Hepatocyte (in vitro differentiated cells): ENCODE results near the gene CCDC91. TPM values are rescaled to one million over a fixed set of nuclear protein-coding genes. Genes with fewer than 3 reads are reported as not detected.

ENCODE experiments used
- DNase-seq: peaks from one replicate; pipeline ENCODE4 v3.0.0-alpha.2; 2016; ENCODE audit warnings: low spot score
- H2AFZ ChIP-seq: fragments of 200-600 bp; sonication (generic); 2 replicates; pipeline ENCODE4 v1.6.0; 2016; ENCODE audit warnings: antibody characterized with exemption, mild to moderate bottlenecking
- H3K27ac ChIP-seq: fragments of 200-600 bp; sonication (generic); 2 replicates; pipeline ENCODE4 v1.5.1; 2016; ENCODE audit warnings: mild to moderate bottlenecking
- H3K27me3 ChIP-seq: fragments of 200-600 bp; sonication (generic); 2 replicates; pipeline ENCODE4 v1.6.1; 2016
- H3K36me3 ChIP-seq: fragments of 200-600 bp; sonication (generic); replicated peaks from 2 replicates; pipeline ENCODE4 v1.5.1; 2016; ENCODE audit warnings: low read depth; ENCODE audit not compliant: insufficient read depth
- H3K4me1 ChIP-seq: fragments of 200-600 bp; sonication (generic); 2 replicates; pipeline ENCODE4 v1.5.1; 2016; ENCODE audit warnings: mild to moderate bottlenecking, moderate library complexity; ENCODE audit not compliant: insufficient read depth
- H3K4me2 ChIP-seq: fragments of 200-600 bp; sonication (generic); 2 replicates; pipeline ENCODE4 v1.6.0; 2016
- H3K4me3 ChIP-seq: fragments of 200-600 bp; sonication (generic); 2 replicates; pipeline ENCODE4 v1.5.1; 2016; ENCODE audit warnings: mild to moderate bottlenecking
- H3K79me2 ChIP-seq: fragments of 200-600 bp; sonication (generic); 2 replicates; pipeline ENCODE4 v1.6.0; 2017; ENCODE audit warnings: mild to moderate bottlenecking
- H3K9me2 ChIP-seq: fragments of 200-600 bp; sonication (generic); replicated peaks from 2 replicates; pipeline ENCODE4 v1.6.0; 2017; ENCODE audit warnings: mild to moderate bottlenecking; ENCODE audit not compliant: insufficient read depth
- H3K9me3 ChIP-seq: fragments of 200-600 bp; sonication (generic); 2 replicates; pipeline ENCODE4 v1.5.1; 2016; ENCODE audit warnings: low read depth, mild to moderate bottlenecking
- H4K20me1 ChIP-seq: fragments of 200-600 bp; sonication (generic); 2 replicates; pipeline ENCODE4 v1.6.0; 2016; ENCODE audit warnings: mild to moderate bottlenecking; ENCODE audit not compliant: insufficient read depth, poor library complexity, severe bottlenecking
- CTCF ChIP-seq: fragments of 200-600 bp; sonication (generic); IDR thresholded peaks from 2 replicates; pipeline ENCODE4 v1.5.1; 2016; ENCODE audit warnings: antibody characterized with exemption, mild to moderate bottlenecking; ENCODE audit not compliant: poor library complexity
- EZH2 ChIP-seq: fragments of 200-600 bp; sonication (generic); IDR thresholded peaks from 2 replicates; pipeline ENCODE4 v1.6.1; 2016; ENCODE audit warnings: antibody characterized with exemption, mild to moderate bottlenecking, borderline replicate concordance
- EZH2phosphoT487 ChIP-seq: fragments of 200-600 bp; sonication (generic); IDR thresholded peaks from one replicate; pipeline ENCODE4 v1.6.1; 2018; ENCODE audit warnings: antibody characterized with exemption, mild to moderate bottlenecking, low read depth, moderate library complexity; ENCODE audit not compliant: unreplicated experiment, severe bottlenecking
- WGBS: methylation state at CpG from one replicate; pipeline ENCODE4 v1.1.6; 2016; ENCODE audit warnings: low lambda C conversion rate; ENCODE audit errors: missing lambda C conversion rate; 5-methylcytosine and 5-hydroxymethylcytosine counted together
- polyA plus RNA-seq: library from polyadenylated mRNA; unstranded; fragments of >200 nt; fragmentation: Nextera tagmentation; extraction: Ambion mirVana; gene quantifications from 2 replicates; pipeline ENCODE4 v1.2.1, GENCODE V29; 2016
- total RNA-seq: library from RNA; depleted of rRNA; stranded (reverse); fragments of >200 nt; gene quantifications from 2 replicates; pipeline ENCODE4 v1.2.3, GENCODE V29; 2014

The CCDC91 gene, protein sequence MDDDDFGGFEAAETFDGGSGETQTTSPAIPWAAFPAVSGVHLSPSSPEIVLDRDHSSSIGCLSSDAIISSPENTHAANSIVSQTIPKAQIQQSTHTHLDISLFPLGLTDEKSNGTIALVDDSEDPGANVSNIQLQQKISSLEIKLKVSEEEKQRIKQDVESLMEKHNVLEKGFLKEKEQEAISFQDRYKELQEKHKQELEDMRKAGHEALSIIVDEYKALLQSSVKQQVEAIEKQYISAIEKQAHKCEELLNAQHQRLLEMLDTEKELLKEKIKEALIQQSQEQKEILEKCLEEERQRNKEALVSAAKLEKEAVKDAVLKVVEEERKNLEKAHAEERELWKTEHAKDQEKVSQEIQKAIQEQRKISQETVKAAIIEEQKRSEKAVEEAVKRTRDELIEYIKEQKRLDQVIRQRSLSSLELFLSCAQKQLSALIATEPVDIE
- 14.2 and 22.2 TPM in 2 replicates for total RNA-seq
- polyA plus RNA-seq: 13.5 and 15.1 TPM in 2 replicates

GRCh38 chr12:28190321-28191050, at the start of gene CCDC91:
Gene CCDC91 (plus strand): TSS chr12:28190456. CDS start chr12:28257216, 66,760 bp downstream.
- H3K9me3 ChIP-seq: no peaks in the 10 kb centered on the region
- H2AFZ ChIP-seq: peak within 1 kb of the TSS; percentile 100
- H3K36me3 ChIP-seq: no peaks in the 10 kb centered on the region
- H3K27me3 ChIP-seq: no peaks in the 10 kb centered on the region
- peak; percentile 93 for DNase-seq
- no peaks in the 10 kb centered on the region for H3K9me2 ChIP-seq
- 6% methylated on average over 67 of the region's 72 CpGs for WGBS
- TF ChIP-seq EZH2phosphoT487 (no peak), CTCF (no peak), EZH2 (no peak)
- peak within 1 kb of the TSS; percentile 84 for H3K4me2 ChIP-seq
- H3K79me2 ChIP-seq: peaks cover 33% of the 10 kb centered on the region
- peaks cover 11% of the 10 kb centered on the region for H3K4me1 ChIP-seq
- H3K4me3 ChIP-seq: peak within 1 kb of the TSS; percentile 90
- peak within 1 kb of the TSS; percentile 99 for H3K27ac ChIP-seq
- H4K20me1 ChIP-seq: no peaks in the 10 kb centered on the region

DNA sequence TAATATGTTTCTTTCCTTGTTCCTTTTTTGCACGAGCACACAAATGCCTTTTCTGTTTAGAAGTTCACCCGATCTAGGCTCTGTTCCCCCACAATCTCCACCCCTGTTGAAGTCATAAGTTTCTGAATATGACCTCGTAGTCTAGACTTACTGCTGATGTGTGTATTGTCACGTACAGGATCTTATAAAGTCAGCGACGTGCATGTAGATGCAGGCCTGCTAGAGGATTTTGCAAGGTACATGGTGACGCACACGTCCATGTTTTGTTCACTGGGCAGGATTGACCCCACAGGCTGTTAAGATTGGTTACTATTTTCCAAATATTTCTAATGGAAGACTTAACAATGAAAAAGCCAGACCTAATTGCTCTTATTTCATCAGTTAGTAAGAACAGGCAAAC, 46.2 kb upstream of the CCDC91 start:
- H3K4me1 ChIP-seq: no peaks in the 10 kb centered on the region
- no peaks in the 10 kb centered on the region for H3K9me3 ChIP-seq
- H2AFZ ChIP-seq: no peak overlapping the region
- H3K27ac ChIP-seq: no peak overlapping the region
- no peak for DNase-seq
- H3K36me3 ChIP-seq: no peaks in the 10 kb centered on the region
- no peaks in the 10 kb centered on the region for H3K27me3 ChIP-seq
- WGBS: 89% methylated on average over 8 of the region's 8 CpGs
- H3K9me2 ChIP-seq: no peaks in the 10 kb centered on the region
- H3K4me3 ChIP-seq: no peak overlapping the region
- no peaks in the 10 kb centered on the region for H4K20me1 ChIP-seq
- TF ChIP-seq CTCF: no peak
- no peak for TF ChIP-seq EZH2phosphoT487
- no peak for TF ChIP-seq EZH2
- no peak overlapping the region for H3K4me2 ChIP-seq
- H3K79me2 ChIP-seq: no peaks in the 10 kb centered on the region

DNA sequence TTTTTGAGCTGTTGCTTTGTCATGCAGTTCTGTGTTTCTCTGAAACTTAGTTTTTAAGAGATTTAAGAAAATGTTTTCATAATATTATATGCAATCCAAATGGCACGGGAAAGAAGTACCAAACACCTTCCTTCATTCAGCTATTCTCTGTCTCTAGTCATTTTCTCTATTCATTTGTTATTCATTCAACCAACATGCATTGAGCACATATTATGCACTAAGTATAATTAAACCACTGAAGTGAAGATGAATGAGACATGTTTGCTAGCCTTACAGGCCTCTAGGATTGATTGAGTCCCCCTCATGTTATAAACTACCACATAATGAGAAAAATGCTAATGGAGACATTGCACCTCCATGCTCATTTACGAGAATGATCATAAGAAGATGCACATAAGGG, 45.7 kb upstream of the CCDC91 start:
- DNase-seq: no peak
- Histone ChIP-seq H3K27ac (no peak overlapping the region), H3K9me2 (no peaks in the 10 kb centered on the region), H2AFZ (no peak overlapping the region), H3K4me1 (no peaks in the 10 kb centered on the region), H3K4me2 (no peak overlapping the region), H3K79me2 (no peaks in the 10 kb centered on the region), H3K27me3 (no peaks in the 10 kb centered on the region), H3K36me3 (no peaks in the 10 kb centered on the region), H3K4me3 (no peak overlapping the region), H3K9me3 (no peaks in the 10 kb centered on the region), H4K20me1 (no peaks in the 10 kb centered on the region)
- WGBS: 91% methylated on average over 2 of the region's 2 CpGs
- no peak for TF ChIP-seq EZH2
- no peak for TF ChIP-seq CTCF
- no peak for TF ChIP-seq EZH2phosphoT487
